MM.1S (cell line): ENCODE measurements around the gene DLX4.

Experiments used
- DNase-seq: peaks from one replicate; pipeline ENCODE4 v3.0.0-alpha.2; 2015
- H2AFZ ChIP-seq: fragments of 300-600 bp; sonication (generic); 2 replicates; pipeline ENCODE4 v1.6.0; 2016; ENCODE audit warnings: antibody characterized with exemption, low read length
- H3F3A ChIP-seq: fragments of 300-600 bp; sonication (generic); 2 replicates; pipeline ENCODE4 v1.6.1; 2016; ENCODE audit warnings: mild to moderate bottlenecking, antibody characterized with exemption, low read length, moderate library complexity, mixed read lengths; ENCODE audit not compliant: insufficient read depth
- H3K27ac ChIP-seq: fragments of 300-600 bp; sonication (generic); 2 replicates; pipeline ENCODE4 v1.5.1; 2016; ENCODE audit warnings: mild to moderate bottlenecking, low read length
- H3K27me3 ChIP-seq: fragments of 300-600 bp; sonication (generic); replicated peaks from 2 replicates; pipeline ENCODE4 v1.6.0; 2016; ENCODE audit warnings: low read length; ENCODE audit not compliant: insufficient read depth
- H3K36me3 ChIP-seq: fragments of 300-600 bp; sonication (generic); replicated peaks from 2 replicates; pipeline ENCODE4 v1.6.1; 2016; ENCODE audit warnings: mild to moderate bottlenecking, low read length, mixed read lengths; ENCODE audit not compliant: insufficient read depth
- H3K4me1 ChIP-seq: fragments of 300-600 bp; sonication (generic); 2 replicates; pipeline ENCODE4 v1.6.1; 2016; ENCODE audit warnings: low read length, mixed read lengths
- H3K4me2 ChIP-seq: fragments of 300-600 bp; sonication (generic); 2 replicates; pipeline ENCODE4 v1.6.0; 2016; ENCODE audit warnings: low read depth, low read length
- H3K4me3 ChIP-seq: fragments of 300-600 bp; sonication (generic); 2 replicates; pipeline ENCODE4 v1.5.1; 2016; ENCODE audit warnings: low read length, mixed read lengths
- H3K79me2 ChIP-seq: fragments of 300-600 bp; sonication (generic); 2 replicates; pipeline ENCODE4 v1.6.1; 2016; ENCODE audit warnings: mixed run types, low read length, mixed read lengths
- H3K9ac ChIP-seq: fragments of 300-600 bp; sonication (generic); 2 replicates; pipeline ENCODE4 v1.6.1; 2016; ENCODE audit warnings: low read length, mixed read lengths
- H3K9me2 ChIP-seq: fragments of 300-600 bp; sonication (generic); replicated peaks from 2 replicates; pipeline ENCODE4 v1.6.1; 2016; ENCODE audit warnings: mild to moderate bottlenecking, low read length, mixed read lengths; ENCODE audit not compliant: insufficient read depth
- H3K9me3 ChIP-seq: fragments of 300-600 bp; sonication (generic); replicated peaks from 2 replicates; pipeline ENCODE4 v1.6.1; 2016; ENCODE audit warnings: mild to moderate bottlenecking, low read length, mixed read lengths; ENCODE audit not compliant: insufficient read depth
- H4K20me1 ChIP-seq: fragments of 300-600 bp; sonication (generic); 2 replicates; pipeline ENCODE4 v1.6.1; 2016; ENCODE audit warnings: mild to moderate bottlenecking, low read length, moderate library complexity, mixed read lengths; ENCODE audit not compliant: insufficient read depth
- CTCF ChIP-seq: fragments of 300-600 bp; sonication (generic); IDR thresholded peaks from 2 replicates; pipeline ENCODE4 v1.5.1; 2016; ENCODE audit warnings: antibody characterized with exemption, low read length, mixed read lengths
- EZH2 ChIP-seq: fragments of 300-600 bp; sonication (generic); optimal IDR thresholded peaks from 2 replicates; pipeline ENCODE3; 2017; ENCODE audit warnings: low read depth, mild to moderate bottlenecking, antibody characterized with exemption, low read length, mixed read lengths
- EZH2phosphoT487 ChIP-seq: fragments of 300-600 bp; sonication (generic); IDR thresholded peaks from 2 replicates; pipeline ENCODE4 v1.6.1; 2018; ENCODE audit warnings: antibody characterized with exemption, low read length

DLX4 gene

GRCh38 chr17:49984776-49985175 lies 15.8 kb downstream of the DLX4 start:
- Histone ChIP-seq H3K4me2 (no peak overlapping the region), H3K27me3 (peaks cover 93% of the 10 kb centered on the region)

GRCh38 chr17:49985310-49985990 lies 16.5 kb downstream of the DLX4 start:
- no peak overlapping the region for H3K9ac ChIP-seq
- peaks cover 96% of the 10 kb centered on the region for H3K27me3 ChIP-seq
- no peak overlapping the region for H3K27ac ChIP-seq
- no peak overlapping the region for H3K4me3 ChIP-seq
- no peaks in the 10 kb centered on the region for H3K4me1 ChIP-seq
- no peaks in the 10 kb centered on the region for H3K36me3 ChIP-seq
- H3K79me2 ChIP-seq = no peaks in the 10 kb centered on the region
- DNase-seq = no peak
- H3K9me2 ChIP-seq = no peaks in the 10 kb centered on the region
- H3K9me3 ChIP-seq = no peaks in the 10 kb centered on the region
- H4K20me1 ChIP-seq = no peaks in the 10 kb centered on the region
- H3K4me2 ChIP-seq = no peak overlapping the region
- TF ChIP-seq CTCF (no peak), EZH2phosphoT487 (no peak), EZH2 (no peak)
- H2AFZ ChIP-seq = no peak overlapping the region
- H3F3A ChIP-seq = no peaks in the 10 kb centered on the region

More at GRCh38 chr17:49984776-49985175, 15.8 kb downstream of the DLX4 start:
- no peaks in the 10 kb centered on the region for H3K9me3 ChIP-seq
- H3F3A ChIP-seq = no peaks in the 10 kb centered on the region
- no peak overlapping the region for H3K4me3 ChIP-seq
- H3K9ac ChIP-seq = no peak overlapping the region
- no peaks in the 10 kb centered on the region for H3K4me1 ChIP-seq
- no peaks in the 10 kb centered on the region for H3K36me3 ChIP-seq
- H3K9me2 ChIP-seq = no peaks in the 10 kb centered on the region
- DNase-seq = no peak
- no peaks in the 10 kb centered on the region for H3K79me2 ChIP-seq
- no peak overlapping the region for H2AFZ ChIP-seq
- H3K27ac ChIP-seq = no peak overlapping the region
- TF ChIP-seq CTCF (no peak), EZH2phosphoT487 (no peak), EZH2 (no peak)
- H4K20me1 ChIP-seq = no peaks in the 10 kb centered on the region

- H4K20me1 ChIP-seq = no peaks in the 10 kb centered on the region
- no peaks in the 10 kb centered on the region for H3F3A ChIP-seq
- H2AFZ ChIP-seq = no peak overlapping the region
- H3K79me2 ChIP-seq = no peaks in the 10 kb centered on the region
- TF ChIP-seq EZH2 = no peak
- no peak for TF ChIP-seq EZH2phosphoT487
- no peak for TF ChIP-seq CTCF
- no peak overlapping the region for H3K4me2 ChIP-seq
- no peaks in the 10 kb centered on the region for H3K9me3 ChIP-seq
- peaks cover 96% of the 10 kb centered on the region for H3K27me3 ChIP-seq
- no peak overlapping the region for H3K9ac ChIP-seq
- no peaks in the 10 kb centered on the region for H3K9me2 ChIP-seq
- no peaks in the 10 kb centered on the region for H3K4me1 ChIP-seq
- DNase-seq = no peak
- H3K36me3 ChIP-seq = no peaks in the 10 kb centered on the region
- H3K27ac ChIP-seq = no peak overlapping the region
- H3K4me3 ChIP-seq = no peak overlapping the region
Measured at GRCh38 chr17:49986396-49987289, 17.7 kb downstream of the DLX4 start.
